ENCODE data around the gene CNTNAP2. TPM values are rescaled to one million over a fixed set of nuclear protein-coding genes. Genes with fewer than 3 reads are reported as not detected.
"Not testable (repeated sequence)": the region's sequence is repeated elsewhere in the genome, so short reads cannot be mapped to it uniquely, and the experiment has no call there.

CNTNAP2 gene
- total RNA-seq, 1 donor: under 0.01 TPM

GRCh38 chr7:147106746-147107145, 990.1 kb downstream of the CNTNAP2 start:
- TF ChIP-seq, protein P1, sequence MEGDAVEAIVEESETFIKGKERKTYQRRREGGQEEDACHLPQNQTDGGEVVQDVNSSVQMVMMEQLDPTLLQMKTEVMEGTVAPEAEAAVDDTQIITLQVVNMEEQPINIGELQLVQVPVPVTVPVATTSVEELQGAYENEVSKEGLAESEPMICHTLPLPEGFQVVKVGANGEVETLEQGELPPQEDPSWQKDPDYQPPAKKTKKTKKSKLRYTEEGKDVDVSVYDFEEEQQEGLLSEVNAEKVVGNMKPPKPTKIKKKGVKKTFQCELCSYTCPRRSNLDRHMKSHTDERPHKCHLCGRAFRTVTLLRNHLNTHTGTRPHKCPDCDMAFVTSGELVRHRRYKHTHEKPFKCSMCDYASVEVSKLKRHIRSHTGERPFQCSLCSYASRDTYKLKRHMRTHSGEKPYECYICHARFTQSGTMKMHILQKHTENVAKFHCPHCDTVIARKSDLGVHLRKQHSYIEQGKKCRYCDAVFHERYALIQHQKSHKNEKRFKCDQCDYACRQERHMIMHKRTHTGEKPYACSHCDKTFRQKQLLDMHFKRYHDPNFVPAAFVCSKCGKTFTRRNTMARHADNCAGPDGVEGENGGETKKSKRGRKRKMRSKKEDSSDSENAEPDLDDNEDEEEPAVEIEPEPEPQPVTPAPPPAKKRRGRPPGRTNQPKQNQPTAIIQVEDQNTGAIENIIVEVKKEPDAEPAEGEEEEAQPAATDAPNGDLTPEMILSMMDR (IDR thresholded peaks at IDR 0.05; ENCODE audit: insufficient read depth, low read length): no peak
- no peak overlapping the region for H3K4me3 ChIP-seq (ENCODE audit: low read depth, low read length)
- DNase-seq (ENCODE audit: low read depth): no peak

DNA sequence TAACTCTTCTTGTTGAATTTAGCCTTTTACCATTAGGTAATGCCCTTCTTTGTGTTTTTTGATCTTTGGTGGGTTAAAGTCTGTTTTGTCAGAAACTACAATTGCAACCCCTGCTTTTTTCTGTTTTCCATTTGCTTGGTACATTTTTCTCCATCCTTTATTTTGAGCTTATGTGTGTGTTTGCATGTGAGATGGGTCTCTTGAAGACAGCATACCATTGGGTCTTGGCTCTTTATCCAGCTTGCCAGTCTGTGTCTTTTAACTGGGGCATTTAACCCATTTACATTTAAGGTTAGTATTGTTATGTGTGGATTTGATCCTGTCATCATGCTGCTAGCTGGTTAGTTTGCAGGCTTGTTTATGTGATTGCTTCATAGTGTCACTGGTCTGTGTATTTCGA, 997.9 kb downstream of the CNTNAP2 start:
- DNase-seq (ENCODE audit: low read depth): not testable (repeated sequence)

DNA sequence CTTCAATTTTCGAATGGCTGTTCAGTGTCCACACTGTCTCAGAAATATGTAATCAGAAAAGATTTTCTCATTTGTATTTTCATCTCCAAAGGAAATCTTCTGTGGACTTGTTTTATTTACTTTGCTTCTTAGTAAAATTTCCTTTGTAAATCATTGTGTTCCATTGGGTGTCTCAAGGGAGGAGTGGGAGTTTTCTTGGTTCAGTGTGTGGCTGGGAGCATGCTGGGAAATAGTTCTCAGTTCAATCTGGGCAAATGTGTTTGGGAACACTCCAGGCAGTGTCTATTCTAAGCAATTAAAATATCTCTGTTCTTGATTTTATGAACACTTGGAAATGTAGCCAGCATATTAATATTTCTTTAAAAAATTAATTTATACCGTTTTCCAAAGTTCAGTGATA, 1019.8 kb downstream of the CNTNAP2 start:
- DNase-seq (ENCODE audit: low read depth): no peak
- no peak overlapping the region for H3K4me3 ChIP-seq (ENCODE audit: low read depth, low read length)
- TF ChIP-seq, protein P1 (IDR thresholded peaks at IDR 0.05; ENCODE audit: insufficient read depth, low read length): no peak

More for the DNA sequence above, 997.9 kb downstream of the CNTNAP2 start:
- H3K4me3 ChIP-seq (ENCODE audit: low read depth, low read length): not testable (repeated sequence)

GRCh38 chr7:147145194-147145593, 1028.6 kb downstream of the CNTNAP2 start:
- no peak overlapping the region for H3K4me3 ChIP-seq (ENCODE audit: low read depth, low read length)
- TF ChIP-seq, protein P1 (IDR thresholded peaks at IDR 0.05; ENCODE audit: insufficient read depth, low read length): no peak
- DNase-seq (ENCODE audit: low read depth): no peak

DNA sequence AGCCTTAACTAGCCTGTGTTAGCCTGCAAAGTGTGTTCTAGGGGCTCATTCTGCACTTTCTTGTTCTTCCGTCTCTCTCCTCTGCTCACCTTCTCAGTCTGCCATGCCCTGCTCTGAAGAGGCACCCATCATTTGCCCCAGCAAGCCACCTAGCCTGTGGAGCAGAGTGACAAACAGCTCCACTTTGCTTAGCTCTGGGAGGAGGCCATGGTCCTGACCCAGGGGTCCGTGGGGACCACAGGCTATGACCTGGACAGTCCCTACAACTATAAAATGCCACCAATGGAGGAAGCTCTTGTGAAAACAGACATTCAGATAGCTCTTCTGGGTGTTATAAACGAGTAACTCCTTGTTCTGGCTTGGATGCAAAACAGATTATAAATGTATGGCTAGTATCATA, 1029.6 kb downstream of the CNTNAP2 start:
- no peak for DNase-seq (ENCODE audit: low read depth)
- no peak overlapping the region for H3K4me3 ChIP-seq (ENCODE audit: low read depth, low read length)

GRCh38 chr7:147151661-147152060, 1035.1 kb downstream of the CNTNAP2 start:
- no peak for DNase-seq (ENCODE audit: low read depth)
- no peak overlapping the region for H3K4me3 ChIP-seq (ENCODE audit: low read depth, low read length)
- TF ChIP-seq, protein P1 (IDR thresholded peaks at IDR 0.05; ENCODE audit: insufficient read depth, low read length): no peak

More for the DNA sequence above, 1029.6 kb downstream of the CNTNAP2 start:
- TF ChIP-seq, protein P1 (IDR thresholded peaks at IDR 0.05; ENCODE audit: insufficient read depth, low read length): no peak

DNA sequence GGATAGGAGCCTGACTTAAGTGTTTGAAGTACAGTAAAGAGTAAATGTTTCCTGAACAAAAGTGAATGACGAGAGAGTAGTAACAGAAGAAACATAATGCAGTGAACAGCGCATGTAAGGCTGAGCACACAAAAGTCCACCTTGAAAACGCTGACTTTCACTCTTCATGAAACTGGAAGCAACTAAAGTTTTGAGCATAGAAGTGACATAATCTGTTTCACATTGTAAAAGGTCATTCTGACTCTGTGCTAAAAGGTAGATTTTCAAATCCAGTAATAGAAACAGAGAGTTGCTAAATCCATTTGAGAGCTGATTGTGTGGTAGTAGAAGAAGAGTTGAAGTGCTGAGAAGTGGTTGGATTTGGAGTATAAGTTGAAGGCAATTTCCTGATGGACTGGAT, 1037.0 kb downstream of the CNTNAP2 start:
- no peak for DNase-seq (ENCODE audit: low read depth)
- TF ChIP-seq, protein P1 (IDR thresholded peaks at IDR 0.05; ENCODE audit: insufficient read depth, low read length): no peak
- no peak overlapping the region for H3K4me3 ChIP-seq (ENCODE audit: low read depth, low read length)

Measured in fibroblast of the aortic adventitia (primary cell).